ENCODE measurements around the gene PEA15. TPM values are rescaled to one million over a fixed set of nuclear protein-coding genes. Genes with fewer than 3 reads are reported as not detected.

PEA15 gene
- total RNA-seq, 1 donor from 2014 or later, result 39.1 TPM

DNA sequence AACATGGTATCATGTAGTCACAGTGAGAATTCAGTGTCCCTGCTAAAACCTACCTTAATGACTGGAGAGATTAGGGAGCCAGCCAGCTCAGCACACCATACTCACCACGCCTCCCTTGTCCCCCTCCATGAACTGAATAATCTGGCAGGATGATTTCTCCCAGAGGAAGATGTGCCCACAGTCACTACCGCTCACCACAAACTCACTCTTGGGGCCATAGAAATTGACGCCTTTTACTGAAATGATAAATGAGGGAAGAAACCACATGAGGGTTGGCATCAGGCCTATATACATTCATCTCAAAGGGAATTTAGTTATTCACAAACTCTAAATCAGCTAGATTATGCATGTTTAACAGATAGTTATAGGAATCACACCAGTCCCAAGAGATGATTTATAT is 17.4 kb downstream of the PEA15 start:
- peaks cover 19% of the 10 kb centered on the region for H4K20me1 ChIP-seq (ENCODE audit: low read depth)
- no peaks in the 10 kb centered on the region for H3K36me3 ChIP-seq
- H3K4me3 ChIP-seq, result no peak overlapping the region
- no peaks in the 10 kb centered on the region for H3K27me3 ChIP-seq
- H3K4me3 Mint-ChIP-seq, result no peak overlapping the region
- peaks cover 21% of the 10 kb centered on the region for H3F3A ChIP-seq (ENCODE audit: low read depth)
- peaks cover 40% of the 10 kb centered on the region for H3K36me3 Mint-ChIP-seq
- peaks cover 10% of the 10 kb centered on the region for H3K4me1 ChIP-seq
- no peaks in the 10 kb centered on the region for H3K9me3 Mint-ChIP-seq
- H3K9ac ChIP-seq, result no peak overlapping the region
- no peaks in the 10 kb centered on the region for H3K79me2 ChIP-seq (ENCODE audit: low read depth)
- peaks cover 11% of the 10 kb centered on the region for H3K4me1 Mint-ChIP-seq
- no peak overlapping the region for H2AFZ ChIP-seq (replicated peaks)
- no peak overlapping the region for H3K27ac ChIP-seq
- no peaks in the 10 kb centered on the region for H3K9me3 ChIP-seq (ENCODE audit: low read depth)
- no peak for DNase-seq (ENCODE audit: low spot score)
- H3K4me2 ChIP-seq, result no peak overlapping the region
- TF ChIP-seq EZH2 (IDR thresholded peaks at IDR 0.05), result no peak
- H3K27me3 Mint-ChIP-seq (ENCODE audit: insufficient read depth, low read depth), result peaks cover 3% of the 10 kb centered on the region
- H3K27ac Mint-ChIP-seq, result no peak overlapping the region

DNA sequence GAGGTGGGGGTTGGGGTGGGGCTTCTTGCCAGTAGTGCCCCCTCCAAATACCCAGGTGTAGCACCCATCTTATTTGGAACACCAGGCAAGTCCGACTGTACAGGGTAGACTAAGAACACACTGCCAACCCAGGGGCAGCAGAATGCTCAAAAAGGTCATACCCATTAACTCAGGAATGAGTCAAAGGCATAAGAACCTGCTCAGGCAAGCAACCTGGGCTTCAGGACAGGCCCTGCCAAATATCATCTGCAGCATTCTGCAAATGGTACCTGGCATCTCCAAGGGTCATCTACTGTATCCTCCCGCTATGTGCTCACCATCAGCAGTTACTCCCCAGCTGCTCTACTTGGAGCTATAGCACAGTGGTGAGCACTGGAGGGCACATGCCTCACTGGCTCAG is 19.4 kb downstream of the PEA15 start:
- Histone ChIP-seq H3K9me3 (ENCODE audit: low read depth) (no peaks in the 10 kb centered on the region), H2AFZ (replicated peaks) (no peak overlapping the region), H3K27ac (no peak overlapping the region), H4K20me1 (ENCODE audit: low read depth) (peaks cover 14% of the 10 kb centered on the region), H3K9ac (no peak overlapping the region), H3K36me3 (peaks cover 7% of the 10 kb centered on the region), H3K4me3 (no peak overlapping the region), H3K79me2 (ENCODE audit: low read depth) (no peaks in the 10 kb centered on the region), H3K4me2 (no peak overlapping the region), H3K4me1 (peaks cover 10% of the 10 kb centered on the region), H3F3A (ENCODE audit: low read depth) (peaks cover 21% of the 10 kb centered on the region), H3K27me3 (no peaks in the 10 kb centered on the region)
- peaks cover 45% of the 10 kb centered on the region for H3K36me3 Mint-ChIP-seq
- no peak overlapping the region for H3K4me3 Mint-ChIP-seq
- no peak for DNase-seq (ENCODE audit: low spot score)
- TF ChIP-seq EZH2 (IDR thresholded peaks at IDR 0.05) (no peak), EZH2phosphoT487 (IDR thresholded peaks at IDR 0.05) (no peak)
- TF ChIP-seq, protein P1, sequence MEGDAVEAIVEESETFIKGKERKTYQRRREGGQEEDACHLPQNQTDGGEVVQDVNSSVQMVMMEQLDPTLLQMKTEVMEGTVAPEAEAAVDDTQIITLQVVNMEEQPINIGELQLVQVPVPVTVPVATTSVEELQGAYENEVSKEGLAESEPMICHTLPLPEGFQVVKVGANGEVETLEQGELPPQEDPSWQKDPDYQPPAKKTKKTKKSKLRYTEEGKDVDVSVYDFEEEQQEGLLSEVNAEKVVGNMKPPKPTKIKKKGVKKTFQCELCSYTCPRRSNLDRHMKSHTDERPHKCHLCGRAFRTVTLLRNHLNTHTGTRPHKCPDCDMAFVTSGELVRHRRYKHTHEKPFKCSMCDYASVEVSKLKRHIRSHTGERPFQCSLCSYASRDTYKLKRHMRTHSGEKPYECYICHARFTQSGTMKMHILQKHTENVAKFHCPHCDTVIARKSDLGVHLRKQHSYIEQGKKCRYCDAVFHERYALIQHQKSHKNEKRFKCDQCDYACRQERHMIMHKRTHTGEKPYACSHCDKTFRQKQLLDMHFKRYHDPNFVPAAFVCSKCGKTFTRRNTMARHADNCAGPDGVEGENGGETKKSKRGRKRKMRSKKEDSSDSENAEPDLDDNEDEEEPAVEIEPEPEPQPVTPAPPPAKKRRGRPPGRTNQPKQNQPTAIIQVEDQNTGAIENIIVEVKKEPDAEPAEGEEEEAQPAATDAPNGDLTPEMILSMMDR (IDR thresholded peaks at IDR 0.05), result no peak
- no peaks in the 10 kb centered on the region for H3K9me3 Mint-ChIP-seq
- no peak overlapping the region for H3K27ac Mint-ChIP-seq
- no peaks in the 10 kb centered on the region for H3K27me3 Mint-ChIP-seq (ENCODE audit: insufficient read depth, low read depth)
- peaks cover 11% of the 10 kb centered on the region for H3K4me1 Mint-ChIP-seq

DNA sequence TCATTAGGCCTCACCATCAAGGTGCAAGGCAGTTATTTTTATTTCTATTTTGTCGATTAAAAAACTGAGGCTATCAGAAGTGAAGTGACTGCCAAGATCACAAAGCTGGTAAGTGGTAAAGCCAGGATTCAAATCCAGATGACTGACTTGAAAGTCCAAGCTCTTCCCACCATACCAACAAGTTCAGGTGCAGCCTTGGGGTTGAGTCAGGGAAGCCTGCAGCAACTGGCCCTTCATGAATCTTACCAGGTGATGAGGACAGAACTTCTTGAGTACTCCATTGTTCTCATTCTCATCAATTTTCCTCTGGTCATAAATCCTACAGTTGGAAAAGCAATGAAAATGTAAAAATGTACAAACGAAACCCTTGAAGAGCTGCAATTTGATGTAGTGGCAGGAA is 20.2 kb downstream of the PEA15 start:
- no peaks in the 10 kb centered on the region for H3K79me2 ChIP-seq (ENCODE audit: low read depth)
- H3K27me3 ChIP-seq, result no peaks in the 10 kb centered on the region
- H3K4me3 ChIP-seq, result no peak overlapping the region
- H3K4me1 Mint-ChIP-seq, result peaks cover 6% of the 10 kb centered on the region
- no peak overlapping the region for H3K4me2 ChIP-seq
- no peaks in the 10 kb centered on the region for H3K9me3 Mint-ChIP-seq
- no peaks in the 10 kb centered on the region for H3K9me3 ChIP-seq (ENCODE audit: low read depth)
- no peak overlapping the region for H3K9ac ChIP-seq
- H3K4me3 Mint-ChIP-seq, result no peak overlapping the region
- peaks cover 8% of the 10 kb centered on the region for H3K36me3 ChIP-seq
- peaks cover 45% of the 10 kb centered on the region for H3K36me3 Mint-ChIP-seq
- no peak for DNase-seq (ENCODE audit: low spot score)
- H3K27me3 Mint-ChIP-seq (ENCODE audit: insufficient read depth, low read depth), result no peaks in the 10 kb centered on the region
- peaks cover 15% of the 10 kb centered on the region for H3F3A ChIP-seq (ENCODE audit: low read depth)
- no peak overlapping the region for H3K27ac ChIP-seq
- H4K20me1 ChIP-seq (ENCODE audit: low read depth), result peaks cover 7% of the 10 kb centered on the region
- TF ChIP-seq EZH2phosphoT487 (IDR thresholded peaks at IDR 0.05) (no peak), EZH2 (IDR thresholded peaks at IDR 0.05) (no peak)
- TF ChIP-seq, protein P1 (IDR thresholded peaks at IDR 0.05), result no peak
- H3K27ac Mint-ChIP-seq, result no peak overlapping the region
- peaks cover 6% of the 10 kb centered on the region for H3K4me1 ChIP-seq
- H2AFZ ChIP-seq (replicated peaks), result no peak overlapping the region

DNA sequence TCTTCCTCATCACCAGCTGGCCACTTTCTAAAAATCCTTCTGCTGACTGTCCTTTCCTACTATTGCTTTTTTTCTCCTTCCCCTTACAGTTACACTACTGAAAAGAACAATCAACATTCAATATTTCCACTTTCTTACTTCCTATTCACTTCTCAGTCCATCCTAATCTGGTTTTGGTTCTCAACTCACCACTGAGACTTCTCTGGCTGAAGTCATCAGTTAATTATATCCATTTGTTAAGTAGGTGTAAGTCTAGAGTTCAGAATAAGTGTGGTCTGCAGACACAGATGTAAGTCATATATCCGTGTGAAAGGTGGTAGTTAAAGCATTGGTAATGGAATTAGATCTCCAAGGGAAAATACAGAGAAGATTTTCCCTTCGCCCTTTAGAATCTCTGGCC is 21.4 kb downstream of the PEA15 start:
- no peaks in the 10 kb centered on the region for H3K79me2 ChIP-seq (ENCODE audit: low read depth)
- TF ChIP-seq, protein P1 (IDR thresholded peaks at IDR 0.05), result no peak
- TF ChIP-seq EZH2 (IDR thresholded peaks at IDR 0.05) (no peak), EZH2phosphoT487 (IDR thresholded peaks at IDR 0.05) (no peak)
- Mint-ChIP-seq H3K27ac (no peak overlapping the region), H3K9me3 (no peaks in the 10 kb centered on the region), H3K4me3 (no peak overlapping the region), H3K36me3 (peaks cover 41% of the 10 kb centered on the region), H3K4me1 (no peaks in the 10 kb centered on the region), H3K27me3 (ENCODE audit: insufficient read depth, low read depth) (no peaks in the 10 kb centered on the region)
- no peaks in the 10 kb centered on the region for H4K20me1 ChIP-seq (ENCODE audit: low read depth)
- peaks cover 18% of the 10 kb centered on the region for H3K36me3 ChIP-seq
- H3F3A ChIP-seq (ENCODE audit: low read depth), result peaks cover 4% of the 10 kb centered on the region
- no peak overlapping the region for H3K4me3 ChIP-seq
- H3K9ac ChIP-seq, result no peak overlapping the region
- H3K4me2 ChIP-seq, result no peak overlapping the region
- no peaks in the 10 kb centered on the region for H3K9me3 ChIP-seq (ENCODE audit: low read depth)
- H3K27ac ChIP-seq, result no peak overlapping the region
- no peaks in the 10 kb centered on the region for H3K4me1 ChIP-seq
- DNase-seq (ENCODE audit: low spot score), result no peak
- no peaks in the 10 kb centered on the region for H3K27me3 ChIP-seq
- H2AFZ ChIP-seq (replicated peaks), result no peak overlapping the region
